NCI-H2029 treated with DMSO at 0.1 percent for 48 hours (cell line): ENCODE results near the gene RPL19.

ENCODE experiments used
- DNase-seq: peaks from one replicate; lab custom pipeline; 2025; lab: John Stamatoyannopoulos, UW

RPL19 gene

GRCh38 chr17:39223907-39224777 is 24.1 kb downstream of the RPL19 start:
- DNase-seq = no peak

GRCh38 chr17:39224778-39225307 is 24.8 kb downstream of the RPL19 start:
- no peak for DNase-seq

- DNase-seq = no peak
Observed at GRCh38 chr17:39225308-39225958, 25.4 kb downstream of the RPL19 start, which contains the start of gene STAC2. TSS of gene STAC2 (minus strand) at chr17:39225945. CDS start at chr17:39225502, 443 bp downstream.

GRCh38 chr17:39225959-39226683 is 26.0 kb downstream of the RPL19 start:
- no peak for DNase-seq

GRCh38 chr17:39227364-39227919 is 27.4 kb downstream of the RPL19 start:
- no peak for DNase-seq

GRCh38 chr17:39229274-39229913 is 29.3 kb downstream of the RPL19 start:
- no peak for DNase-seq

- no peak for DNase-seq
Observed at GRCh38 chr17:39230361-39230760, 30.3 kb downstream of the RPL19 start.

DNA sequence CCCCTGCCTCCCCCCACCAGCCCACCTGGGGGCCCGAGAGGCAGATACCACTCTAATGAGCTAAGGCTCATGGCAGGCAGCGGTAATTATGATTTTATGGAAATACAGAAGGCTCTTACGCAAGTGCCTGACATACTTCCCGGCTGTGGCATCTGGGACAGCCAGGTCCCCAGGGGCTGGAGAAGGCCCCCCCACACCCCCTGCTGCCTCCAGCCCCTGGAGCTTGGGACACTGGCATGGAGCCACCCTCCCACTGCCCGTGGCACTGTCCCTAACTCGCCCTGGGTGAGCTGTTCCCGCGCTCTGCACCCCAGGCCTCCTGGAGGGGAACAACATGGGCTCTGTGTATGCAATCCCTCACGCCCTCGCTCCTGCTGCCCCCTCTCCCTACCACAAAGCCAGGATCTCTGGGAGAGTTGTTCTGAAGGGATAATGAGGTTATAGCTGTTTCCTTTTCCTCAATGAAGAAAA is 31.0 kb downstream of the RPL19 start:
- no peak for DNase-seq

- DNase-seq = no peak
Observed at GRCh38 chr17:39231591-39232551, 31.8 kb downstream of the RPL19 start.

DNA sequence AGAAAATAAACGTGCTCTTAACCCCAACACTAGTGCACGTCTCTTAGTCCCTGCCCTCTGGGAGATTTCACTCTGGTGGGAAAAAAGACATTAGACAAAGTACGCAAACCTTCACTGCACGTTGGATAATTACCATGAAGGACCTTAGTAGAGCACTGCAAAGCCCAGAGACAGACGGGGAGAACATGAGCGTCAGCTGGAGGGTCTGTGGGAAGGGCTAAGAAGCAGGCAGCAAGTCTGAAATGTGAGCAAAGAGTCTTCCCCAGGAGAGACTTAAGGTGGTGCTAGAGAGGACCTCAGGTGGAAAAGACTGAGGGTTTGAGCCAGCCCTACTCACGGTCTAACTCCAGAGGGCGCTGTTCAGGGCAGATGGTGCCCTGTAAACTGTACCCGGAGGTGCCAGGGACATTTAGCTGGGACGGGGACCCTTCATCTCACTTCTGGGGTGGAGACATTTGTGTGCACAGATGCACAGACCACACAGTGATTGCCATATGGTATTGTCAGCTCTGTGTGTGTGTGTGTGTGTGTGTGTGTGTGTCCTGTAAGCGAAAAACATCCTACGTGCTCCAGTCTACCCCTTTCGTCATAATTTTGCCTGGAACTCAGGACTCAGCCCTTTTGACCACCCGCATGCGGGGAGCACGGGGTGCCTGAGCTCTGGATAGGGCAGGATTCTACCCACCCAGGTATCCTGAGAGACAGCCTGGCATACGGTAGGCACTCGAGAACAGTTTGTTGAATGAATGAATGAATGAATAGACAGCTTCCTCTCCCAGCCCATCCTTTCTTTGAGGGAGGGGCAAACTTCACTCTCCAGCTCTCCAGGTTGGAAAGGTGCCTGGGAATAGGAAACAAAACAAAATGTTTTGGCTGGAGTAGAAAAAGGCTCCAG is 35.7 kb downstream of the RPL19 start:
- peak; percentile 11 for DNase-seq

GRCh38 chr17:39236450-39236927 is 36.4 kb downstream of the RPL19 start:
- DNase-seq = no peak

DNA sequence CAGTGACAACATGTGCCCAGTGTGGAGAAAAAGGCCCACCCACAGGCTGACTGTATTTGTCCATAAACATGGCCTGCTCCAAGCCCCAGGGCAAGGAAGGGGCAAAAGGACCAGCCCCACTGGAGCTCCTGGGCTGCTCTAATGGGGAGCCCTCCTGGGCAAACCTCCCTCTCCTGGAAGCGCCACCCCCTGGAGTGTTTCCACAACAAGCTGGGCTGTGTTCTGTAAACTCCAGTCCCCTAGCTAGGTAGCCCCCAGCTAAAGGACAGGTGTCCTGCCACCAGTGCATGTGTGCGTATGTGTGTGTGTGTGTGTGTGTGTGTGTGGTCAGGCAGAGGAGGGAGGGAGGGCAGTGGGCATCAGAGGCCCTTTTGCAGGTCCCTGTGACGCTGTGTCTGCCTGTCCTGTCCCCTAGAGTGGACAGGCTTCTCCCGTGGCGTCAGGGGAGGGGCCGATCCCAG is 36.9 kb downstream of the RPL19 start:
- no peak for DNase-seq

DNA sequence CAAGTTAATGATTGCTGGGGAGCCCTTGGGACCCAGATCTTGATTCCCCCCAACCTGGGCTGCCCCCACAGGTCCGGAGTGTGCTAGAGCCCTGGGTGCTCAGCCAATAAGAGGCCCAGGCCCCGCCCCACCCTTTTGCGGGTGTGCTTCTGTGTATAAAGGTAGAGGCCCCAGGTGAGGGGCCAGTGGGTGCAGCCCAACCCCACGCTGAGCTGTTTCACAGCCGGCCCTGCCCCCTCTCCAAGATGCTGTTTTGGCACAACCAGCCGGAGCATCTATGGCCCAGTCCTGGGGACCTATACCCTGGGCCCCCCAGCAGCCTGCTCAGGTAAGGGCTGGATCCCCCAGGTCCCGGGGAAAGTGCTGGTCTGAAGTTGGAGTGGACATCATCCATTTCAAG is 37.5 kb downstream of the RPL19 start:
- DNase-seq = no peak

DNA sequence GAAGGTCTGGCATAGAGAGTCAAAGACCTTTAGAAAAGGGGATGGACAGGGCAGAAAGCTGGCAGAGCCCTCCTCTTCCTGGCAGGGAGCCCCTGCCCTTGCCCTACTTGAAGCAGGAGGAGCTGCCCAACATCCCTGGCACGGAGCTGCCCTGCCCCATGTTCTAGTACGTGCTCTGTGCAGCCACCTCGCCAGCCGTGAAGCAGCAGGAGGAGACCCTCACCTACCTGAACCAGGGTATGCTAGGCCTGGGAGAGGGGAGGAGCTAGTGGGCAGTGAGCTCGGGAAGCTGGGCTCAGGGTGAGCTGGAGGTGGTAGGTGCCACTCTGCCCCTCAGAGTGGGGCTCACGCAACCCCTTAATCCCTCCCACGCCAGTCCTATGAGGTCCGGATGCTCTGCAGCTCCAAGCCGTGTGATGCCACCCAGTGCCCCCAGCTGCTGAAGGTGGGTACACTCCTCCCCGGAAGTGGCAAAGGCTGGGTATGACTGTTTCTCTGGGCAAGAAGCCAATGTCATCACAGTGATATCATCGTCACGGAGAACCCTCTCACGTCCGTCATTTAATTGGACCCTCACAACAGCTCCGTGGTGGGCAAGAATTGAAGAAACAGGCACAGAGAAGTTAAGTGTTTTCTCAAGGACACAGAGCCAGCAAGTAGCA is 38.4 kb downstream of the RPL19 start:
- peak; percentile 50 for DNase-seq

GRCh38 chr17:39239640-39240314 is 39.7 kb downstream of the RPL19 start:
- DNase-seq = peak; percentile 14

DNA sequence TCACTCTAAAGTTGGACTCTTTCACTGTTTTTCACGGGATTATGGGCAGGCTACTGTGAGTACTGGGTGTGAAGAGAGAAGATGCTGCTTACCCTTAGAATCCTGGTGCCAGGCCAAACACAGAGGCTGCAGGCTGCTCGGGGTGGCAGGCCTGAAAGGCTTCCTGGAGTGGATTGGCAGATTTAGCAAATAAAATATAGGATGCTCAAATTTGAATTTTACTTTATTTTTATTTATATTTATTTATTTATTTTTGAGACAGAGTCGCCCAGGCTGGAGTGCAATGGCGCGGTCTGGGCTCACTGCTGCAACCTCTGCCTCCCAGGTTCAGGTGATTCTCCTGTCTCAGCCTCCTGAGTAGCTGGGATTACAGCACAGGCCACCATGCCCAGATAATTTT is 40.5 kb downstream of the RPL19 start:
- no peak for DNase-seq

- DNase-seq = no peak
Observed at GRCh38 chr17:39243155-39243554, 43.1 kb downstream of the RPL19 start.
